Keratinocyte (primary cell): ENCODE results near the gene FAP.

Experiments used
- CTCF ChIP-seq, 3 experiments: IDR thresholded peaks in 1 of 3; conservative IDR thresholded peaks in 1 of 3; optimal IDR thresholded peaks in 1 of 3; 2 replicates in 2 of 3; 3 replicates in 1 of 3; pipeline versions ENCODE3 to v1.5.1; 2011; ENCODE audit warnings: low read length in 3 of 3, mild to moderate bottlenecking in 3 of 3, moderate library complexity in 2 of 3, control low read depth in 1 of 3, inconsistent platforms in 1 of 3; ENCODE audit not compliant: insufficient read depth in 2 of 3; ENCODE audit errors: extremely low read depth in 1 of 3
- EZH2 ChIP-seq: IDR thresholded peaks from one replicate; pipeline ENCODE4 v1.6.1; 2012; ENCODE audit warnings: inconsistent platforms, mild to moderate bottlenecking, low read length, moderate library complexity

GRCh38 chr2:162212366-162212765, 30.9 kb downstream of the FAP start:
- TF ChIP-seq CTCF (optimal IDR thresholded peaks at IDR 0.05 in 1 of 3, IDR thresholded peaks at IDR 0.05 in 1 of 3, conservative IDR thresholded peaks at IDR 0.05 in 1 of 3; ENCODE audit: extremely low read depth in 1 of 3, insufficient read depth in 2 of 3, low read length in 3 of 3): no peak
- TF ChIP-seq EZH2: no peak
